CD14-positive monocyte (primary cell): Measurements from ENCODE around the gene GJA5. TPM values are rescaled to one million over a fixed set of nuclear protein-coding genes. Genes with fewer than 3 reads are reported as not detected.

Source experiments
- DNase-seq, 3 donors: peaks; one replicate each; pipeline ENCODE4 v3.0.0-alpha.2; 2011 to 2022
- H2AFZ ChIP-seq: 2 replicates; pipeline ENCODE4 v1.6.0; 2012; ENCODE audit warnings: mild to moderate bottlenecking, low read depth, low read length, inconsistent platforms; ENCODE audit not compliant: insufficient read depth, poor library complexity, severe bottlenecking
- H3K27ac ChIP-seq, 2 donors: 1 replicate in 1 of 2; 2 replicates in 1 of 2; pipeline ENCODE4 v1.5.1; 2012 to 2013; ENCODE audit warnings: low read length in 2 of 2, control low read depth in 1 of 2, inconsistent platforms in 1 of 2, low read depth in 1 of 2, mild to moderate bottlenecking in 1 of 2
- H3K27me3 ChIP-seq, 2 donors: one replicate each; pipeline versions ENCODE4 v1.6.0 to v1.6.1; 2011 to 2013; ENCODE audit warnings: low read length in 2 of 2; ENCODE audit not compliant: control insufficient read depth in 2 of 2, insufficient read depth in 2 of 2
- H3K36me3 ChIP-seq, 2 donors: replicated peaks in 1 of 2; 1 replicate in 1 of 2; 2 replicates in 1 of 2; pipeline versions ENCODE4 v1.5.1 to v1.6.1; 2012 to 2013; ENCODE audit warnings: low read length in 2 of 2, control low read depth in 1 of 2, inconsistent platforms in 1 of 2, mild to moderate bottlenecking in 1 of 2; ENCODE audit not compliant: insufficient read depth in 2 of 2, control insufficient read depth in 1 of 2
- H3K4me1 ChIP-seq, 2 donors: 1 replicate in 1 of 2; 2 replicates in 1 of 2; pipeline versions ENCODE4 v1.5.1 to v1.6.1; 2012 to 2013; ENCODE audit warnings: low read length in 2 of 2, control low read depth in 1 of 2, inconsistent platforms in 1 of 2, mild to moderate bottlenecking in 1 of 2, moderate library complexity in 1 of 2; ENCODE audit not compliant: insufficient read depth in 2 of 2, control insufficient read depth in 1 of 2
- H3K4me2 ChIP-seq: replicated peaks from 2 replicates; pipeline ENCODE3; 2012; ENCODE audit warnings: low read length, moderate library complexity, mild to moderate bottlenecking; ENCODE audit not compliant: poor library complexity, severe bottlenecking; ENCODE audit errors: extremely low read depth
- H3K4me3 ChIP-seq, 3 experiments: fragments of 200-600 bp in 1 of 3; sonication (generic) in 1 of 3; replicated peaks in 1 of 3; 1 replicate in 2 of 3; 2 replicates in 1 of 3; pipeline ENCODE4 v1.5.1; 2011 to 2013; ENCODE audit warnings: low read length in 3 of 3, mild to moderate bottlenecking in 3 of 3, control low read depth in 2 of 3, low read depth in 2 of 3, inconsistent platforms in 1 of 3, moderate library complexity in 1 of 3
- H3K79me2 ChIP-seq: 2 replicates; pipeline ENCODE4 v1.6.0; 2012; ENCODE audit warnings: mild to moderate bottlenecking, control low read depth, inconsistent platforms, low read length, moderate library complexity; ENCODE audit not compliant: insufficient read depth
- H3K9ac ChIP-seq: 2 replicates; pipeline ENCODE4 v1.6.0; 2017; ENCODE audit warnings: low read length, mild to moderate bottlenecking; ENCODE audit not compliant: insufficient read depth, poor library complexity, severe bottlenecking
- H3K9me3 ChIP-seq, 2 donors: replicated peaks in 1 of 2; 1 replicate in 1 of 2; 2 replicates in 1 of 2; pipeline versions ENCODE4 v1.5.1 to v1.6.1; 2012 to 2013; ENCODE audit warnings: low read length in 2 of 2, control low read depth in 1 of 2; ENCODE audit not compliant: control insufficient read depth in 1 of 2, insufficient read depth in 1 of 2
- H4K20me1 ChIP-seq: 2 replicates; pipeline ENCODE4 v1.6.0; 2012; ENCODE audit warnings: mild to moderate bottlenecking, low read length, control low read depth, moderate library complexity; ENCODE audit not compliant: insufficient read depth
- H3K27ac Mint-ChIP-seq, 7 donors: one replicate each; pipeline ENCODE4 v1.8.0; 2020; ENCODE audit warnings: mild to moderate bottlenecking in 7 of 7, mixed read lengths in 7 of 7, moderate library complexity in 6 of 7, inconsistent platforms in 2 of 7
- H3K27me3 Mint-ChIP-seq, 3 donors: one replicate each; pipeline ENCODE4 v1.8.0; 2021 to 2022; ENCODE audit warnings: low read depth in 3 of 3, mild to moderate bottlenecking in 3 of 3, mixed read lengths in 3 of 3, moderate library complexity in 3 of 3, inconsistent platforms in 1 of 3
- H3K36me3 Mint-ChIP-seq, 2 donors: one replicate each; pipeline ENCODE4 v1.8.0; 2020; ENCODE audit warnings: mixed read lengths in 2 of 2, inconsistent platforms in 1 of 2, mild to moderate bottlenecking in 1 of 2
- H3K4me1 Mint-ChIP-seq: one replicate; pipeline ENCODE4 v1.8.0; 2020; ENCODE audit warnings: mild to moderate bottlenecking, mixed read lengths
- H3K4me3 Mint-ChIP-seq, 2 donors: one replicate each; pipeline ENCODE4 v1.8.0; 2020; ENCODE audit warnings: mild to moderate bottlenecking in 2 of 2, mixed read lengths in 2 of 2, moderate library complexity in 1 of 2
- H3K9me3 Mint-ChIP-seq, 7 donors: one replicate each; pipeline ENCODE4 v1.8.0; 2020 to 2022; ENCODE audit warnings: mixed read lengths in 7 of 7, mild to moderate bottlenecking in 6 of 7, moderate library complexity in 6 of 7, inconsistent platforms in 2 of 7
- CTCF ChIP-seq: fragments of 200-600 bp; IDR thresholded peaks from one replicate; pipeline ENCODE4 v1.8.0; 2022; ENCODE audit warnings: antibody characterized with exemption, mild to moderate bottlenecking
- WGBS: methylation state at CpG from one replicate; pipeline ENCODE4 v1.1.5; 2013; ENCODE audit warnings: missing lambda C conversion rate; ENCODE audit not compliant: insufficient coverage; 5-methylcytosine and 5-hydroxymethylcytosine counted together
- intact Hi-C, 2 donors: fragments of 100-400 bp; cut with micrococcal nuclease; formaldehyde crosslinking; loops; one replicate each; pipeline versions ENCODE4 v1.15.0 to v1.15.1; 2023
- polyA plus RNA-seq, 3 donors: library from polyadenylated mRNA; depleted of rRNA in 1 of 3; unstranded in 2 of 3; stranded (reverse) in 1 of 3; fragments of 300-500 nt in 2 of 3; fragments of >200 nt in 1 of 3; fragmentation: Illumina TruSeq in 2 of 3; gene quantifications; 1 replicate in 2 of 3; 2 replicates in 1 of 3; pipeline ENCODE4 v1.2.3, GENCODE V29; 2012 to 2021

Gene GJA5
- polyA plus RNA-seq, 3 donors, result not detected

GRCh38 chr1:147717051-147717705 is 43.2 kb downstream of the GJA5 start:
- Histone ChIP-seq H2AFZ (no peak overlapping the region), H3K79me2 (no peaks in the 10 kb centered on the region), H3K27me3 (peaks cover 0 to 3% of the 10 kb centered on the region in 2 donors), H3K9me3 (no peaks in the 10 kb centered on the region), H3K9ac (no peak overlapping the region), H3K36me3 (no peaks in the 10 kb centered on the region), H3K27ac (no peak overlapping the region), H4K20me1 (no peaks in the 10 kb centered on the region), H3K4me3 (no peak overlapping the region), H3K4me2 (no peak overlapping the region), H3K4me1 (peaks cover 4 to 13% of the 10 kb centered on the region in 2 donors)
- 100% methylated on average over 2 of the region's 6 CpGs for WGBS
- no peak for TF ChIP-seq CTCF
- no peaks in the 10 kb centered on the region for H3K36me3 Mint-ChIP-seq
- H3K27me3 Mint-ChIP-seq, result peaks cover 0 to 8% (median 3%) of the 10 kb centered on the region in 3 donors
- peaks cover 0 to 4% (median 0%) of the 10 kb centered on the region in 7 donors for H3K9me3 Mint-ChIP-seq
- H3K27ac Mint-ChIP-seq, result peak overlapping the region in 1 of 7 donors; percentile 32
- H3K4me3 Mint-ChIP-seq, result no peak overlapping the region
- no peak for DNase-seq
- H3K4me1 Mint-ChIP-seq, result peaks cover 11% of the 10 kb centered on the region
- intact Hi-C loops, result no loop called here

- peaks cover 4% of the 10 kb centered on the region for H3K4me1 Mint-ChIP-seq
- H3K27ac ChIP-seq, result no peak overlapping the region
- TF ChIP-seq CTCF, result no peak
- H3K79me2 ChIP-seq, result no peaks in the 10 kb centered on the region
- H3K27me3 Mint-ChIP-seq, result peaks cover 8 to 12% (median 9%) of the 10 kb centered on the region in 3 donors
- no peak overlapping the region for H3K27ac Mint-ChIP-seq
- no peak overlapping the region for H3K4me3 ChIP-seq
- H3K4me2 ChIP-seq, result no peak overlapping the region
- no peaks in the 10 kb centered on the region for H3K9me3 ChIP-seq
- no peaks in the 10 kb centered on the region for H3K36me3 ChIP-seq
- H3K9me3 Mint-ChIP-seq, result peaks cover 0 to 4% (median 0%) of the 10 kb centered on the region in 7 donors
- no peak for DNase-seq
- no peak overlapping the region for H2AFZ ChIP-seq
- no peaks in the 10 kb centered on the region for H4K20me1 ChIP-seq
- intact Hi-C loops, result no loop called here
- peaks cover 0 to 3% of the 10 kb centered on the region in 2 donors for H3K27me3 ChIP-seq
- H3K4me3 Mint-ChIP-seq, result no peak overlapping the region
- no peaks in the 10 kb centered on the region for H3K36me3 Mint-ChIP-seq
- no peak overlapping the region for H3K9ac ChIP-seq
- H3K4me1 ChIP-seq, result peaks cover under 1 to 5% of the 10 kb centered on the region in 2 donors
Measured at GRCh38 chr1:147712605-147713004, 47.8 kb downstream of the GJA5 start.

Other genes with a start within 250 kb of the GJA5 start
- gene BCL9, start 219.1 kb downstream of the GJA5 start, polyA plus RNA-seq, result 1 to 10 TPM in 1 of 3 donors, under 1 TPM in 2; 0.43 to 1.1 (median 0.70) TPM
- 1 to 10 TPM; 2.0 to 4.1 (median 2.1) TPM for gene ACP6, start 90.1 kb downstream of the GJA5 start, polyA plus RNA-seq
- gene GJA8, start 142.2 kb upstream of the GJA5 start, polyA plus RNA-seq, result not detected
- 1 to 10 TPM; 2.5 to 7.7 (median 7.7) TPM for gene GPR89B, start 167.8 kb upstream of the GJA5 start, polyA plus RNA-seq